Natural killer cell treated with Interleukin-12 subunit alpha and Interleukin-12 subunit beta and Interleukin-15 and Interleukin-18, amount 100 ng/mL, for 72 hours (primary cell): ENCODE results near the gene TOMM40. TPM values are rescaled to one million over a fixed set of nuclear protein-coding genes. Genes with fewer than 3 reads are reported as not detected.
"Not testable (repeated sequence)": the region's sequence is repeated elsewhere in the genome, so short reads cannot be mapped to it uniquely, and the experiment has no call there.

Experiments
- ATAC-seq, 2 donors: fragments of 150-1000 bp; cut with Tn5 transposase in 1 of 2; sonication (Bioruptor Pico), chemical (Tn5 transposase) in 1 of 2; 2 replicates each; pipeline ENCODE4 v1.10.0; 2021
- DNase-seq: peaks from one replicate; pipeline ENCODE4 v3.0.0; 2022; ENCODE audit warnings: low spot score
- H3K27ac Mint-ChIP-seq, 2 donors: 1 replicate in 1 of 2; 2 replicates in 1 of 2; pipeline ENCODE4 v1.8.0; 2022; ENCODE audit warnings: mixed read lengths in 2 of 2, mild to moderate bottlenecking in 1 of 2, moderate library complexity in 1 of 2
- H3K27me3 Mint-ChIP-seq, 2 donors: 1 replicate in 1 of 2; 2 replicates in 1 of 2; pipeline ENCODE4 v1.8.0; 2022; ENCODE audit warnings: mixed read lengths in 2 of 2
- H3K36me3 Mint-ChIP-seq: one replicate; pipeline ENCODE4 v1.8.0; 2022; ENCODE audit warnings: mixed read lengths
- H3K4me1 Mint-ChIP-seq, 2 donors: 1 replicate in 1 of 2; 2 replicates in 1 of 2; pipeline ENCODE4 v1.8.0; 2022; ENCODE audit warnings: low read depth in 2 of 2, mixed read lengths in 2 of 2, mild to moderate bottlenecking in 1 of 2
- H3K4me3 Mint-ChIP-seq: one replicate; pipeline ENCODE4 v1.8.0; 2022; ENCODE audit warnings: mixed read lengths
- H3K9me3 Mint-ChIP-seq: 2 replicates; pipeline ENCODE4 v1.8.0; 2022; ENCODE audit warnings: mixed read lengths
- total RNA-seq, 2 donors: library from RNA; stranded (reverse); gene quantifications; one replicate each; pipeline ENCODE4 v1.2.3, GENCODE V29; 2022

TOMM40 gene
- total RNA-seq, 2 donors from 2014 or later = 119 to 240 TPM

DNA sequence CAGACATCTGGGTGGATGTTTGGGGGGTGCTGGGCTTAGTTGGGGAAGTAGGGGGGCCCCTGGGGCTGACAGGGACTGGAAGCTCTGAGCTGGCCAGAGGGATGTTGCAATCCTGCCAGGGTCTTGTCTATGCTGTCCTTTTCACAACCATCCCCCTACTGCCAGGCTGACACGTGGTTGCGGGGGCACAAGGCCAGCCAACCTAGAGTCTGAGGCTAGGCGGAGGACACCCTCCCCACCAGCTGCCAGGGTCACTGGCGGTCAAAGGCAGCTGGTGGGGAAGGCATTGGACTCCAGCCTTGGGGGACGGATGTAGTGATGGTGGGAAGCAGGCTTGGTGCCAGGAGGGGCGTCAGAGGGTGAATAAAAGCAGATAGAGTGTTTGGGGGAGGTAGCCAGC, 21.8 kb downstream of the TOMM40 start:
- ATAC-seq (no peak), DNase-seq (no peak)
- Mint-ChIP-seq H3K36me3 (no peaks in the 10 kb centered on the region), H3K4me1 (peaks cover 4 to 10% of the 10 kb centered on the region in 2 donors), H3K27me3 (peaks cover 12 to 15% of the 10 kb centered on the region in 2 donors), H3K4me3 (no peak overlapping the region), H3K27ac (no peak overlapping the region), H3K9me3 (no peaks in the 10 kb centered on the region)

DNA sequence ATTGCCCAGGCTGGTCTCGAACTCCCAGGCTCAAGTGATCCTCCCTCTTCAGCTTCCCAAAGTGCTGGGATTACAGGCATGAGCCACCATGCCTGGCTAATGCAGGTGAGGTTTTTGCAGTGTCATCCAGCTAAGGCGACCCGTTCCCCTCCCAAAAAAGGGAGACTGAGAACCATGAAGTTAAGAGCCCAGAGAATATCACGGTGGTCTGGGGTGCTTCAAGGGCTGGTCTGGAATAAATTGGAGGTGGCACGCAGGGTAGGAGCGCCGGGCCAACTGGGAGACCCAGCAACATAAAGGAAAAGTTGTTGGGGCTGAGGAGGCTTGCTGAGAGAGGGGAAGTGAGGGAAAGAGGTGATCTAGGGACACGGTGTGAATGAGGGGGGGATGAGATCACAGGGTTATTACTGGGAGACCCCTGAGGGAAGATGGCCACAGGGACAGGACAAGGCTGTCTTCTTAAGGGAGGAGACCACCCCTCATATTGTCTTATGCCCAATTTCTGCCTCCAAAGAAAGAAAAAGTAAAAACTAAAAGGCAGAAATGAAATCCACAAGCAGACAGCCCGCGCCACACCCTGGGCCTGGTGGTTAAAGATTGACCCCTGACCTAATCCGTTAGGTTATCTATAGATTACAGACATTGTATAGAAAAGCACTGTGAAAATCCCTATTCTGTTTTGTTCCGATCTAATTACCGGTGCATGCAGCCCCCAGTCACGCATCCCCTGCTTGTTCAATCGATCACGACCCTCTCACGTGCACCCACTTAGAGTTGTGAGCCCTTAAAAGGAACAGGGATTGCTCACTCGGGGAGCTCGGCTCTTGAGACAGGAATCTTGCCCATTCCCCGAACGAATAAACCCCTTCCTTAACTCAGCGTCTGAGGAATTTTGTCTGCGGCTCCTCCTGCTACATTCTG, 22.7 kb downstream of the TOMM40 start:
- H3K9me3 Mint-ChIP-seq, ATAC-seq, H3K4me1 Mint-ChIP-seq, DNase-seq, H3K36me3 Mint-ChIP-seq: not testable (repeated sequence)
- Mint-ChIP-seq H3K4me3 (peak overlapping the region; percentile 94), H3K27ac (peak overlapping the region in 1 of 2 donors; percentile 81), H3K27me3 (peaks cover 12 to 15% of the 10 kb centered on the region in 2 donors)

DNA sequence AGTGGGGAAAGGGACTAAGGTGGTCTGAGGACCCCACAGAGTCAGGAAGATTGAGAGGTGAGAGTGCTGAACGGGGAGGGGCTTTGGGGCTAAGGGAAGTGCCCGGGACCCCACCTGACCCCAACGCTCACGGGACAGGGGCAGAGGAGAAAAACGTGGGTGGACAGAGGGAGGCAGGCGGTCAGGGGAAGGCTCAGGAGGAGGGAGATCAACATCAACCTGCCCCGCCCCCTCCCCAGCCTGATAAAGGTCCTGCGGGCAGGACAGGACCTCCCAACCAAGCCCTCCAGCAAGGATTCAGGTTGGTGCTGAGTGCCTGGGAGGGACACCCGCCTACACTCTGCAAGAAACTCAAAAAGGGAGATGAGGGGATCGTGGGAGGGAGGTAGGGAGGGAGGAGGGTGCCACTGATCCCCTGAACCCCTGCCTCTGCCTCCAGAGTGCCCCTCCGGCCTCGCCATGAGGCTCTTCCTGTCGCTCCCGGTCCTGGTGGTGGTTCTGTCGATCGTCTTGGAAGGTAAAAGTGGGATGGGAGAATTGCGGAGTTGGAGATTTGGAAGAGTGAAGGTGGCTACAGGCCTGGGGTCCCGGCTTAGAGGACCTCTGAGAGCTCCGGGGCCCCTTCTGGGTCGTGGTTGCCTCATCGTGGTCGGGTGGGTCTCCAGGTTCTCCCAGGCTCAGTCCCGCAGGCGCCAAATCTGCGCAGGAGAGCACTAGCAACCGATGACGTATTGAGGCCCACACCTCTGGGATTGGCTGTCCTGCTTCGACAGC, 23.6 kb downstream of the TOMM40 start, which contains the start of gene APOC1:
Gene APOC1, plus strand, starts transcription at position 176 of the 774 bp plus-strand sequence. Its CDS starts 284 bp downstream, at position 460.
- ATAC-seq = peak; percentile 96 to 98
- Mint-ChIP-seq H3K27me3 (peaks cover 12 to 15% of the 10 kb centered on the region in 2 donors), H3K27ac (peak within 1 kb of the TSS; percentile 66 to 81)

DNA sequence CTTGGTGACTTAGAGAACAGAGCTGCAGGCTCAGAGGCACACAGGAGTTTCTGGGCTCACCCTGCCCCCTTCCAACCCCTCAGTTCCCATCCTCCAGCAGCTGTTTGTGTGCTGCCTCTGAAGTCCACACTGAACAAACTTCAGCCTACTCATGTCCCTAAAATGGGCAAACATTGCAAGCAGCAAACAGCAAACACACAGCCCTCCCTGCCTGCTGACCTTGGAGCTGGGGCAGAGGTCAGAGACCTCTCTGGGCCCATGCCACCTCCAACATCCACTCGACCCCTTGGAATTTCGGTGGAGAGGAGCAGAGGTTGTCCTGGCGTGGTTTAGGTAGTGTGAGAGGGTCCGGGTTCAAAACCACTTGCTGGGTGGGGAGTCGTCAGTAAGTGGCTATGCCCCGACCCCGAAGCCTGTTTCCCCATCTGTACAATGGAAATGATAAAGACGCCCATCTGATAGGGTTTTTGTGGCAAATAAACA, 33.2 kb downstream of the TOMM40 start:
- ATAC-seq (no peak), DNase-seq (no peak)
- Mint-ChIP-seq H3K36me3 (no peaks in the 10 kb centered on the region), H3K4me3 (no peak overlapping the region), H3K9me3 (no peaks in the 10 kb centered on the region), H3K27me3 (peaks cover 8 to 16% of the 10 kb centered on the region in 2 donors), H3K4me1 (peaks cover 5 to 10% of the 10 kb centered on the region in 2 donors), H3K27ac (no peak overlapping the region)

More for the DNA sequence above, 23.6 kb downstream of the TOMM40 start, which contains the start of gene APOC1:
- H3K9me3 Mint-ChIP-seq, H3K4me1 Mint-ChIP-seq, H3K36me3 Mint-ChIP-seq: not testable (repeated sequence)
- H3K4me3 Mint-ChIP-seq = peak within 1 kb of the TSS; percentile 94
- peak; percentile 74 for DNase-seq

DNA sequence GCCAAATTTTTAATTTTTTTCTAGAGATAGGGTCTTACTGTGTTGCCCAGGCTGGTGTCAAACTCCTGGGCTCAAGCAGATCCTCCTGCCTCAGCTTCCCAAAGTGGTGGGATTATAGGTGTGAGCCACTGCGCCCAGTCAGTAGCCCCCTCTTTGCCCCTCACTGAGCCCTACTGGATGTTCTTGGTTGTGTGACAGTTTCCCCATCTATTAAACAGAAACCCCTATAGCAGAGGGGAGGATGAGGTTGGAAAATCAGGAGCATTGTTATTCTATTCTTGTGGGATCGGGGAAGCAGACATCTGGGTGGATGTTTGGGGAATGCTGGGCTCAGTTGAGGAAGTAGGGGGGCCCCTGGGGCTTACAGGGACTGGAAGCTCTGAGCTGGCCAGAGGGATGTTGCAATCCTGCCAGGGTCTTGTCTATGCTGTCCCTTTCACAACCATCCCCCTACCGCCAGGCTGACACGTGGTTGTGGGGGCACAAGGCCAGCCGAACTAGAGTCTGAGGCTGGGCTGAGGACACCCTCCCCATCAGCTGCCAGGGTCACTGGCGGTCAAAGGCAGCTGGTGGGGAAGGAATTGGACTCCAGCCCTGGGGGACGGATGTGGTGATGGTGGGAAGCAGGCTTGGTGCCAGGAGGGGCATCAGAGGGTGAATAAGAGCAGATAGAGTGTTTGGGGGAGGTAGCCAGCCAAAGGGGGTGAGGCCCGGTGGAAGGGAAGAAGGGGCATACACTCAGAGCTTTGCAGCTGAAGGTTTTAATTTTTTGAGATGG, 34.2 kb downstream of the TOMM40 start:
- Mint-ChIP-seq H3K27me3 (peaks cover 17 to 21% of the 10 kb centered on the region in 2 donors), H3K27ac (no peak overlapping the region), H3K9me3 (no peaks in the 10 kb centered on the region), H3K4me1 (peaks cover 5 to 10% of the 10 kb centered on the region in 2 donors), H3K36me3 (no peaks in the 10 kb centered on the region), H3K4me3 (no peak overlapping the region)
- ATAC-seq = no peak
- no peak for DNase-seq

DNA sequence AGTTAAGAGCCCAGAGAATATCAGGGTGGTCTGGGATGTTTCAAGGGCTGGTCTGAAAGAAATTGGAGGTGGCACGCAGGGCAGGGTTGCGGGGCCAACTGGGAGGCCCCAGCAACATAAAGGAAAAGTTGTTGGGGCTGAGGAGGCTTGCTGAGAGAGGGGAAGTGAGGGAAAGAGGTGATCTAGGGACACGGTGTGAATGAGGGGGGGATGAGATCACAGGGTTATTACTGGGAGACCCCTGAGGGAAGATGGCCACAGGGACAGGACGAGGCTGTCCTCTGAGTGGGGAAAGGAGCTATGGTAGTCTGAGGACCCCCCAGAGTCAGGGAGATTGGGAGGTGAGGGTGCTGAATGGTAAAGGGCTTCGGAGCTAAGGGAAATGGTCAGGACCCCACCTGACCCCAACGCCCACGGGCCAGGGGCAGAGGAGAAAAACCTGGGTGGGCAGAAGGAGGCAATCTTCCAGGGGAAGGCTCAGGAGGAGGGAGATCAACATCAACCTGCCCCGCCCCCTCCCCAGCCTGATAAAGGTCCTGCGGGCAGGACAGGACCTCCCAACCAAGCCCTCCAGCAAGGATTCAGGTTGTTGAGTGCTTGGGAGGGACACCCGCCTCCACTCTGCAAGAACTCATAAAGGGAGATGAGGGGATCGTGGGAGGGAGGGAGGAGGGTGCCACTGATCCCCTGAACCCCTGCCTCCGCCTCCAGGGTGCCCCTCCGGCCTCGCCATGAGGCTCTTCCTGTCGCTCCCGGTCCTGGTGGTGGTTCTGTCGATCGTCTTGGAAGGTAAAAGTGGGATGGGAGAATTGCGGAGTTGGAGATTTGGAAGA, 35.4 kb downstream of the TOMM40 start:
- peaks cover 17 to 21% of the 10 kb centered on the region in 2 donors for H3K27me3 Mint-ChIP-seq
- DNase-seq, ATAC-seq, H3K9me3 Mint-ChIP-seq, H3K36me3 Mint-ChIP-seq, H3K27ac Mint-ChIP-seq, H3K4me1 Mint-ChIP-seq: not testable (repeated sequence)
- peak overlapping the region; percentile 28 for H3K4me3 Mint-ChIP-seq

DNA sequence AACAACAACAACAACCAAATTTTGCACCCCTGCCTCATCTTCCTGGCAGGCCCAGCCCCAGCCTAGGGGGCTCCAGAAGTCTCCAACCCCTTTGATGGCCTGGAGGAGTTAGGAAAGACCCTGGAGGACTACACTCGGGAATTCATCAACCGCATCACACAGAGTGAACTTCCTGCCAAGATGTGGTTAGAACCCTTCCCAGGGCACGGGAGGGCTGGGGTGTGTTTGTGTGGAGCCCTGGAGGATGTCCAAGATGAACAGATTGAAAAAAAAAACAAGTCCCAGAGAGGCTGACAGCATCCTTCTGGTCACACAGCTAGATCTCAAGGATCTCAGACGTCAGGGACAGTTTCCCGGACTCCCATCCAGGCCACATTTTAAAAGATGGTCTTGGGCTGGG, 36.7 kb downstream of the TOMM40 start:
- DNase-seq (no peak), ATAC-seq (no peak)
- Mint-ChIP-seq H3K27me3 (peaks cover 17 to 21% of the 10 kb centered on the region in 2 donors), H3K36me3 (no peaks in the 10 kb centered on the region), H3K27ac (no peak overlapping the region), H3K4me3 (no peak overlapping the region), H3K4me1 (peaks cover 5 to 10% of the 10 kb centered on the region in 2 donors), H3K9me3 (no peaks in the 10 kb centered on the region)

DNA sequence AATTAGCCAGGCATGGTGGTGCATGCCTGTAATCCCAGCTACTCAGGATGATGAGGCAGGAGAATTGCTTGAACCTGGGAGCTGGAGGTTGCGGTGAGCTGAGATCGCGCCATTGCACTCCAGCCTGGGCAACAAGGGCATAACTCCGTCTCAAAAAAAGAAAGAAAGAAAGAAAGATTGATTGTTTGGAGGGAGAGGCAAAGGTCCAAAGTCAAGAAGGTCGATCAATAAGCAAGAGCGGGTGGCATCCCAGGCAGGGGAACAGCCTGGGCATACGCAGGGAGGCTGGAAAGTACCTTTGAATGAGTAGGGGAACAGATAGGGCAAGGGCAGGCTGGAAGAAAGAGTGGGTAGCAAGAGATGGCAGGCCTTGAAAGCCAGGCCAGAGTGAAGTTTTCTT, 39.0 kb downstream of the TOMM40 start:
- Mint-ChIP-seq H3K27ac (no peak overlapping the region), H3K36me3 (no peaks in the 10 kb centered on the region), H3K27me3 (peaks cover 17 to 21% of the 10 kb centered on the region in 2 donors), H3K4me3 (no peak overlapping the region), H3K9me3 (no peaks in the 10 kb centered on the region), H3K4me1 (peaks cover 5 to 9% of the 10 kb centered on the region in 2 donors)
- no peak for DNase-seq
- no peak for ATAC-seq

DNA sequence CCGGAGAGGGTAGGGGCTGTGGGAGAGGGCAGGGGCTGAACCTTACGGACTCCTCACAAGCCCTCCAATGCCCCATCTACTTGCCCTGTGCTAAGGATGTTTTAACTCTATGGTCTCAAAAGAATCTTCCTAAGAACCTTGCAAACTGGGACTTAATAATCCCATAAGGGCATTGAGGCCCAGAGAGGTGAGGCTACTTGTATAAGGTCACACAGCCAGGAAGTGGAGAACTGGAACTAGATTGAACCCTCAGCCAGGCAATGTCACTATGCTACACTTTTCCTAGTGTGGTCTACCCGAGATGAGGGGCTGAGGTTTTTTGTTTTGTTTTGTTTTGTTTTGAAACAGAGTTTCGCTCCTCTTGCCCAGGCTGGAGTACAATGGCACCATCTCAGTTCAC, 40.5 kb downstream of the TOMM40 start:
- no peak overlapping the region for H3K27ac Mint-ChIP-seq
- peaks cover 9 to 10% of the 10 kb centered on the region in 2 donors for H3K27me3 Mint-ChIP-seq
- no peaks in the 10 kb centered on the region for H3K9me3 Mint-ChIP-seq
- no peaks in the 10 kb centered on the region for H3K36me3 Mint-ChIP-seq
- DNase-seq (no peak), ATAC-seq (no peak)
- H3K4me1 Mint-ChIP-seq = peaks cover under 1 to 3% of the 10 kb centered on the region in 2 donors
- H3K4me3 Mint-ChIP-seq = no peak overlapping the region

DNA sequence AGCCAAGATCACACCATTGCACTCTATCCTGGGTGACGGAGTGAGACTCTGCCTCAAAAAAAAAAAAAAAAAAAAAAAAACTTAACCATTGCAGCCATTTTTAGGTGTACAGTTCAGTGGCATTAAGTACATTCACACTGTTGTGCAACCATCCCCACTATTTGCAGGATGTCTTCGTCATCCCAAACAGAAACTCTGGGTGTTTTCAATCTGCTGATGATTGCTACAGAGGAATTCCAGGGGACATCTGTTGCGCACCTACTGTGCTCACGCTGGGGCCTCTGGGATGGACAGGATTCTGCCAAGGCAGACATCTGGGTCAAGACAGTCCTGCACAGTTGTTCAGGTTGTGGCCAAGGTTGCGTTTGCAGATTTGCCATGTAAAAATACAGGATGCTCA, 48.6 kb downstream of the TOMM40 start:
- H3K27ac Mint-ChIP-seq = no peak overlapping the region
- no peaks in the 10 kb centered on the region for H3K27me3 Mint-ChIP-seq
- H3K36me3 Mint-ChIP-seq = no peaks in the 10 kb centered on the region
- peaks cover 2 to 5% of the 10 kb centered on the region in 2 donors for H3K4me1 Mint-ChIP-seq
- ATAC-seq (no peak), DNase-seq (no peak)
- no peak overlapping the region for H3K4me3 Mint-ChIP-seq
- no peaks in the 10 kb centered on the region for H3K9me3 Mint-ChIP-seq

DNA sequence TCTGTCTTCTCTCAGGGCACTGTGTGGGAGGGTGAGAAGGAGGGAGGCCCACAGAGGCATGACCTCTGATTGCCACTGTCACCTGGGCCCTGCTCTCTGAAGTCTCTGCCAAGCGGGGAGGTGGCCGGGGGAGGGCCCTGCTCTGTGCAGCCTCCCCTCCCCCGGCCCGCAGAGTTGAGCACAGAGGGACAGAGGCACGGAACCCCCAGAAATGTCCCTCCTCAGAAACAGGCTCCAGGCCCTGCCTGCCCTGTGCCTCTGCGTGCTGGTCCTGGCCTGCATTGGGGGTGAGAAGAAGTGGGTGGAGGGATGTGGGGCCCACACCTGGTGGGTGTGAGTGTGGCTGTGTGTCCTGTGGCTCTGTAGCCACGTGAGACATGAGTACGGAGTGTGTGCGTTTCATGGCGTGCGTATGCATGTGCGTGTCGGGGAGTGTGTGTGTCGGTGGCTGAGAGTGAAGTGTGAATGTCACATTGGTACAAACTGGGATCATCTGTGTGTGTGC, 51.1 kb downstream of the TOMM40 start, which contains the start of gene APOC4:
Gene APOC4, plus strand, starts transcription at position 171 of the 505 bp plus-strand sequence. Its CDS starts 41 bp downstream, at position 212.
- Mint-ChIP-seq H3K27me3 (no peaks in the 10 kb centered on the region), H3K4me3 (no peak within 1 kb of the TSS), H3K27ac (no peak within 1 kb of the TSS), H3K36me3 (no peaks in the 10 kb centered on the region), H3K9me3 (no peaks in the 10 kb centered on the region), H3K4me1 (peaks cover 5 to 6% of the 10 kb centered on the region in 2 donors)
- ATAC-seq = no peak
- DNase-seq = no peak

DNA sequence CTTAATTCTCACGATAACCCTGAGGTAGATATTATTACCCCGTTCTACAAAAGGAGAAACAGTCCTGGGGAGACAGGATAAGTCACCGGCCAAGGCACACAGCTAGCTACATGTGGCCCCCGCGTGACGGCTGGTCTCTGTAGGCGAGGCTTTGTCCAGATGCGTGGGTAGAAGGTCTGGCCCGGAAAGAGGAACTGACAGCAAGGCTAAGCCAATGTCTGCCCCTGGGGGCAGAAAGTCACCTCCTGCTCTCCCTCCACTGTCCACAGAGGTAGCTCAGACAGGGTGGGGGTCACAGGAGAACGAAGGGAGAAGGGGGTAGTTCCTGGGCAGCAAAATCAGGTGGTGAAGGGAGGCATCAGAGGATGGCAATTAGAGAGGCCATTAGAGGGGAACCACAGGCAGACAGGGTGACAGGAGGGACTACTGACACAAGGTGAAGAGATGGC, 52.8 kb downstream of the TOMM40 start:
- Mint-ChIP-seq H3K36me3 (no peaks in the 10 kb centered on the region), H3K4me3 (no peak overlapping the region), H3K27ac (peak overlapping the region in 1 of 2 donors; percentile 33), H3K27me3 (no peaks in the 10 kb centered on the region), H3K9me3 (no peaks in the 10 kb centered on the region), H3K4me1 (peaks cover 5 to 7% of the 10 kb centered on the region in 2 donors)
- ATAC-seq (no peak), DNase-seq (no peak)
